OCI-LY3 (cell line): ENCODE data around the gene CD247.

Source experiments
- H2AFZ ChIP-seq: fragments of 200-600, 300-600 bp; shearing (Covaris generic); 2 replicates; pipeline ENCODE4 v1.6.0; 2014; ENCODE audit warnings: antibody characterized with exemption, low read depth, low read length
- H3K27ac ChIP-seq: fragments of 200-600, 300-600 bp; sonication (generic); 2 replicates; pipeline ENCODE4 v1.5.1; 2014; ENCODE audit warnings: mild to moderate bottlenecking, low read length, moderate library complexity, mixed read lengths
- H3K27me3 ChIP-seq: fragments of 200-600, 300-600 bp; sonication (generic); 2 replicates; pipeline ENCODE4 v1.6.1; 2014; ENCODE audit warnings: low read depth, low read length, mixed read lengths
- H3K36me3 ChIP-seq: fragments of 200-600, 300-600 bp; sonication (generic); replicated peaks from 2 replicates; pipeline ENCODE3; 2014; ENCODE audit warnings: low read depth, low read length, mixed read lengths
- H3K4me1 ChIP-seq: fragments of 300-600, 200-600 bp; sonication (generic); 2 replicates; pipeline ENCODE4 v1.6.1; 2014; ENCODE audit warnings: low read length, mixed read lengths
- H3K4me2 ChIP-seq: fragments of 200-600, 300-600 bp; sonication (generic); 2 replicates; pipeline ENCODE4 v1.6.1; 2014; ENCODE audit warnings: low read length, mixed read lengths
- H3K4me3 ChIP-seq: fragments of 300-600, 200-600 bp; sonication (generic); 2 replicates; pipeline ENCODE4 v1.5.1; 2014; ENCODE audit warnings: antibody characterized with exemption, mild to moderate bottlenecking, low read length, moderate library complexity
- H3K79me2 ChIP-seq: fragments of 300-600, 200-600 bp; shearing (Covaris generic); 2 replicates; pipeline ENCODE4 v1.6.1; 2014; ENCODE audit warnings: mild to moderate bottlenecking, low read length, mixed read lengths
- H3K9ac ChIP-seq: fragments of 300-600, 200-600 bp; shearing (Covaris generic); 2 replicates; pipeline ENCODE4 v1.6.0; 2014; ENCODE audit warnings: mild to moderate bottlenecking, low read length, moderate library complexity
- H3K9me3 ChIP-seq: fragments of 200-600, 300-600 bp; shearing (Covaris generic); 2 replicates; pipeline ENCODE4 v1.6.1; 2014; ENCODE audit warnings: low read length, mixed read lengths; ENCODE audit not compliant: insufficient read depth
- H4K20me1 ChIP-seq: fragments of 200-600, 300-600 bp; sonication (generic); 2 replicates; pipeline ENCODE4 v1.6.1; 2016; ENCODE audit warnings: low read length, mixed read lengths; ENCODE audit not compliant: insufficient read depth
- CTCF ChIP-seq: fragments of 200-600, 300-600 bp; sonication (generic); IDR thresholded peaks from 2 replicates; pipeline ENCODE4 v1.5.1; 2014; ENCODE audit warnings: antibody characterized with exemption, low read length, low read depth
- EZH2phosphoT487 ChIP-seq: fragments of 200-600 bp; shearing (Covaris generic); IDR thresholded peaks from 2 replicates; pipeline ENCODE4 v1.6.1; 2018; ENCODE audit warnings: antibody characterized with exemption, mixed run types, low read depth

The CD247 gene

GRCh38 chr1:167491586-167492461, 26.5 kb downstream of the CD247 start:
- no peak overlapping the region for H2AFZ ChIP-seq

GRCh38 chr1:167490765-167491164, 27.6 kb downstream of the CD247 start:
- H3K4me2 ChIP-seq = no peak overlapping the region
- no peak overlapping the region for H3K4me3 ChIP-seq
- no peak overlapping the region for H3K9ac ChIP-seq
- no peak overlapping the region for H2AFZ ChIP-seq
- H3K27me3 ChIP-seq = peaks cover 48% of the 10 kb centered on the region
- H3K79me2 ChIP-seq = no peaks in the 10 kb centered on the region
- H3K4me1 ChIP-seq = no peaks in the 10 kb centered on the region
- no peaks in the 10 kb centered on the region for H3K36me3 ChIP-seq
- H3K27ac ChIP-seq = no peak overlapping the region
- no peaks in the 10 kb centered on the region for H4K20me1 ChIP-seq
- no peaks in the 10 kb centered on the region for H3K9me3 ChIP-seq
- TF ChIP-seq EZH2phosphoT487 = no peak
- TF ChIP-seq CTCF = no peak

More at GRCh38 chr1:167491586-167492461, 26.5 kb downstream of the CD247 start:
- Histone ChIP-seq H3K27ac (no peak overlapping the region), H3K27me3 (peaks cover 55% of the 10 kb centered on the region), H3K36me3 (no peaks in the 10 kb centered on the region), H3K4me1 (no peaks in the 10 kb centered on the region), H3K9me3 (no peaks in the 10 kb centered on the region), H3K4me2 (no peak overlapping the region), H3K9ac (no peak overlapping the region), H4K20me1 (no peaks in the 10 kb centered on the region), H3K79me2 (no peaks in the 10 kb centered on the region), H3K4me3 (no peak overlapping the region)
- TF ChIP-seq CTCF (no peak), EZH2phosphoT487 (no peak)

GRCh38 chr1:167489571-167490340, 28.6 kb downstream of the CD247 start:
- no peak overlapping the region for H3K9ac ChIP-seq
- no peak overlapping the region for H3K27ac ChIP-seq
- H3K27me3 ChIP-seq = peaks cover 47% of the 10 kb centered on the region
- H3K4me3 ChIP-seq = no peak overlapping the region
- no peak overlapping the region for H3K4me2 ChIP-seq
- H3K9me3 ChIP-seq = no peaks in the 10 kb centered on the region
- no peaks in the 10 kb centered on the region for H3K79me2 ChIP-seq
- no peaks in the 10 kb centered on the region for H3K36me3 ChIP-seq
- H2AFZ ChIP-seq = no peak overlapping the region
- H3K4me1 ChIP-seq = no peaks in the 10 kb centered on the region
- TF ChIP-seq EZH2phosphoT487 (no peak), CTCF (no peak)
- no peaks in the 10 kb centered on the region for H4K20me1 ChIP-seq

- Histone ChIP-seq H3K9me3 (no peaks in the 10 kb centered on the region), H4K20me1 (no peaks in the 10 kb centered on the region), H3K9ac (no peak overlapping the region), H3K4me3 (no peak overlapping the region), H2AFZ (no peak overlapping the region), H3K36me3 (no peaks in the 10 kb centered on the region), H3K27ac (no peak overlapping the region), H3K4me1 (no peaks in the 10 kb centered on the region), H3K79me2 (no peaks in the 10 kb centered on the region), H3K4me2 (no peak overlapping the region), H3K27me3 (peaks cover 37% of the 10 kb centered on the region)
- TF ChIP-seq CTCF = no peak
- TF ChIP-seq EZH2phosphoT487 = no peak
These were observed 29.5 kb downstream of the CD247 start for GRCh38 chr1:167488786-167489185.
